DOHH2 (cell line): Measurements from ENCODE around the gene CD2.

ENCODE experiments used
- CTCF ChIP-seq: fragments of 200-600 bp; sonication (generic); IDR thresholded peaks from one replicate; pipeline ENCODE4 v1.5.1; 2014; ENCODE audit warnings: antibody characterized with exemption, mild to moderate bottlenecking, low read depth, low read length; ENCODE audit not compliant: poor library complexity, severe bottlenecking
- EZH2phosphoT487 ChIP-seq: fragments of 200-600 bp; sonication (generic); IDR thresholded peaks from 2 replicates; pipeline ENCODE4 v1.6.1; 2017; ENCODE audit warnings: borderline replicate concordance, mild to moderate bottlenecking, antibody characterized with exemption, low read length, moderate library complexity, mixed read lengths

- TF ChIP-seq CTCF (no peak), EZH2phosphoT487 (no peak)
Observed at GRCh38 chr1:116781034-116781433, 26.8 kb downstream of the CD2 start.
